Cerebellar cortex (tissue), 1 donor: ENCODE data around the gene CDH23.

Source experiments
- DNase-seq: peaks from one replicate; pipeline ENCODE4 v3.0.0-alpha.2; 2015; ENCODE audit warnings: low spot score

Gene CDH23

GRCh38 chr10:71538608-71539260 is 142.0 kb downstream of the CDH23 start:
- DNase-seq, result no peak

DNA sequence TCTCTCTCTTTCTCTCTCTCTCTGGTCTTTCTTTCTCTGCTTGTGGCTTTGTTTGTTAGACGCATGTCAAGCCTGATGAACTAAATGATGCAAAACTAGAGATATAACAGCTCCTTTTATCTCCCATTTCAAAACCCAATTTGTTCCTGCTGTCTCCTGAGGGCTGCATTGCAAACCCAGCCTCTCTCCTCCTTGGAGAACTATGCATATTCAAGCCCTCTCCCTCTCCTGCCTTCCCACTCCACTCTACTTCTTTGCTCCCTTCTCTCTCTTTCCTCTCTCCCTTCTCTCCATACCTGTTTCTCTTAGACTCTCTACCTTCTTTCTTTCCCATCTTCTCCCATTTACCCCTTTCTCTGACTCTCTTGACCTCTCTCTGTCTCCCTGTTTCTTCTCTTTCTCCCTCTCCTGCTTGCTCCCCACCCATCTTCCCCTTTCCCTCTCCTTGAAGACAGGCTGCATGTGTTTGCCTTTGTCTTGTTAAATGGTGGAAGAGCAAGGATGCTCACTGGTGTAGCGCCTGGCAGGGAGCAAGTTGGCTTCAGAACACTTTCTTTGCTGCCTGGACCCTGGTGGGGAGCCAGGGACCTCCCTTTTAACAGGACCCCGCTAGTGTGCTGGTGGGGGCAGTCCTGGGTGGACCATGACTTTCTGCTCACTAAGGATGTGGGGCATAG is 142.9 kb downstream of the CDH23 start:
- DNase-seq, result no peak

DNA sequence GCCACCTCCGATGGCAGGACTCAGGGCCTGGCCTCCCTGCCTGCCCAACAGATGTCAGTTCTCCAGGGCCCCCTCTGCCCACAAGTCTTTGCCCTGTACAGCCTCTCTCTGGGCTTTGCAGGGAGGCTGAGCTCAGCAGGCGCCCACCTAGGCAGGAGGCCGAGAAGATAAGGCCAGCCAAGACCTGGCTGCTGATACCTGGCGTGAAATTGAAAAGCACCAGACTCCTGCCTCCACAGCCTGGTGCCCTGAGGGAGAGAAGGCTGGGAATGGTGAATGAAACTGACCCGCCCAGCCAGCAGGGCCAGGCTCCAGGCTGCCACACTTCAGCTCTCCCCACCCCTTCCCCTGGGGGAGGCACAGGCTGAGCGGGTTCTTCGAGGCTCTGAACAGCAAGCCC is 145.8 kb downstream of the CDH23 start:
- DNase-seq, result peak; percentile 58

DNA sequence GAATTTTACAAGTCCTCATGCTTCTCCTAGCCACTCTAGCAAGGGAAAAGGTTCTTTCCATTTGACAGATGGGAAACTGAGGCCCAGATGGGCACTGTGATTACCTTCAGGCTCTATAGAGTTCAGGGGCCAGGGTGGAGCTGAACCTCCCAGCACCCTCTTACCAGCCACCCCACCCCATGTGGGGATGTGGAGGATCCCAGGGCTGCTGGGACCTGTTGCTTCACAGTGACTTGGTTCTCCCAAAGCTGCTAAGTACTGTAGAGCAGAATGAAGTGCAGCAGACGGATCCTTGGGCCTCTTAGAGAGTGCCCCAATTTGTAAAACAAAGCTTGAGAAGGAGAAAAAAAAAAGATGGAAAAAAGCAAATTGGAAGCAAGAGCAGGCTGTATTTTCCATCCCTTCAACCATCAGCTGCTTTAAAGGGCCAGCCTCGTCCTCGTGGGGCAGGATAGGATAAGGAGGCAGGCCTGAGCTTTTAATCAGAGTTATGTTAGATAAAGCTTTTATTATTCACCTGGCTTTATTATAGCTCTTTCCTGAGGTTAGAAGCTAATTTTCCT is 147.0 kb downstream of the CDH23 start:
- no peak for DNase-seq

- DNase-seq, result no peak
These were observed 148.3 kb downstream of the CDH23 start for GRCh38 chr10:71545001-71545400.

DNA sequence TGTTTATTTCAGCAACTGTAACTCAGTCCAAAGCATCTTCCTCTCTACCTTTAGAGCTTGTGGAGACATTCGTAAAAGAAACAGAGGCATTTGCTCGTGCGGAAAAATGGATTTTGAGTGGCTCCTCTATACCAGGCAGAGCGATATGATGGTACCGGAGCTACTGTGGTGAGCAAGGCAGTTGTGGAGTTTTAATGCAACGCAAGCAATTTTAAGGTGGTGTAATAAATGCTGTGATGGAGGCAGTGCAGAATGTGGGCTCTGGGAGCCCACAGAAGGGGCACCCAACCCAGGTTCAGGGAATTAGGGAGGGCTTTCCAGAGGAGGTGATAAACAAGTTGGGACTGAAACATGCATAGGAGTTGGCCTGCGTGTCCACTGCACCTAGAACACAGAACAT is 149.5 kb downstream of the CDH23 start:
- no peak for DNase-seq

- no peak for DNase-seq
These were observed 150.6 kb downstream of the CDH23 start for GRCh38 chr10:71547312-71547711.

DNA sequence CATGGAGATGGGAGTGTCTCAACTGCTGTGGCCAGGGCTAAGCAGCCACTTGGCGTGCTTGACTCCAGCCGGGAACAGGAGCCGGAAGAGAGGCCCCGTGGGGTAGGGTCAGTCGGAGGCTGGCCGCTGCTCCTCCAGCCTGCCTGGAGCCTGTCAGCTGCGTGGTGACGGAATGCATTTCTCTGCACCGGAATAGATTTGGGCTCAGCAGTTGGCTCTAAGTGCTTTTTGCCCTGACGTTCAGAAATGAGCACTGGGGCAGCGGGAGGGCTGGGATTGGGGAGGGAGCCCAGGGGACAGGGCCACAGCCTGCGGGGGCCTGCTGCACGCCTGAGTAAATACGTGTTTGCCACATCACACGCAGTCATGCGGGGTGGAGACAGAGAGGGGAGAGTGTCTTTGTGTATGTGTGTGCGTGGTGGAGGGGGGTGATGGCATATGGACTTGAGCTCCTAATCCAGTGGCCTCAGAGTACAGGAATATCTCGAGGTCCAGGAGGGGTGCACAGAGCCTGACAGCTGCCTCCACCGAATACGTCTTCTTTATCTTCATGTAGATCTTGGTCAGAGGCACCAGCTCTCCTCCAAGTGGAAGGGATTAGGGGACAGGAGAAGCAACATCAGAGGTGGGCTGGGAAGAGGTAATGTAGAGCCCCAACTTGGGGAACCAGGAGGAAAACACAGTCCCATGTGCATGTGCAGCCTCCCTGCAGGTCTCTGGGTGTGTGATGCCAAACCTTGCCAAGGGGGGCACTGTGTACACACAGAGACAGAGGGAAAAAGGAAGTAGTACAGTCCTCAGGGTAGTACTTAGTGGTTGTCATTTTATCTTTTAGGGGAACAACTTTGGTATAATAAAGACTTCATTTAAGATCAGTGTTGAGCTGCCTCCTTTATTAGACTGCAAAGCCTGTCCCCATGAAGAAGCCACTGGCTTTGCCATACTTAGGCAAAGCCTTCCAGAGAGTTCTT is 151.4 kb downstream of the CDH23 start:
- DNase-seq, result peak; percentile 41

- no peak for DNase-seq
These were observed 153.2 kb downstream of the CDH23 start for GRCh38 chr10:71549766-71550533.

- DNase-seq, result no peak
These were observed 153.9 kb downstream of the CDH23 start for GRCh38 chr10:71550628-71551027.

GRCh38 chr10:71551970-71552369 is 155.2 kb downstream of the CDH23 start:
- DNase-seq, result no peak

GRCh38 chr10:71553432-71553831 is 156.7 kb downstream of the CDH23 start:
- no peak for DNase-seq

GRCh38 chr10:71554671-71555070 is 158.0 kb downstream of the CDH23 start:
- no peak for DNase-seq

GRCh38 chr10:71555087-71555723 is 158.5 kb downstream of the CDH23 start:
- DNase-seq, result no peak

GRCh38 chr10:71555724-71556119 is 159.0 kb downstream of the CDH23 start:
- no peak for DNase-seq

DNA sequence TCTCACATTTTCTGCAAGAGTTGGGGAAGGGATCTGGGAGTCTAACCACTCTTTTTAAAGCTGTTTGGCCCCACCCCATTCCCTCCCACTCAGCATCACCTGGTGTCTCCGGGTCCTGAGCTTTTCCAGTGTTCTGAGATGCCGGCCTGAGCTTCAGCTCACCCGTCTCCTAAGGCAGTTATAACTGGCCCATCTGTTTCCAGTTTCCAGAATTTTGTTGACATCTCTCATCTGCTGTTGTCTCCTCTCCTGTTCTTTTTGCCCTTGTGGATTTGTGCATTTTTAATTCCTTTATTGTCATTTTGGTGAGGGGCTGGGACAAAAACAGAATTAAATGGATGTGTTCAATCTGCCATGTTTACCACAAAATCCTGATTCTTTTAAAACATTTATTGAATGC is 162.3 kb downstream of the CDH23 start:
- no peak for DNase-seq

GRCh38 chr10:71561003-71561574 is 164.4 kb downstream of the CDH23 start:
- DNase-seq, result no peak

- DNase-seq, result no peak
These were observed 165.5 kb downstream of the CDH23 start for GRCh38 chr10:71562181-71562580.

DNA sequence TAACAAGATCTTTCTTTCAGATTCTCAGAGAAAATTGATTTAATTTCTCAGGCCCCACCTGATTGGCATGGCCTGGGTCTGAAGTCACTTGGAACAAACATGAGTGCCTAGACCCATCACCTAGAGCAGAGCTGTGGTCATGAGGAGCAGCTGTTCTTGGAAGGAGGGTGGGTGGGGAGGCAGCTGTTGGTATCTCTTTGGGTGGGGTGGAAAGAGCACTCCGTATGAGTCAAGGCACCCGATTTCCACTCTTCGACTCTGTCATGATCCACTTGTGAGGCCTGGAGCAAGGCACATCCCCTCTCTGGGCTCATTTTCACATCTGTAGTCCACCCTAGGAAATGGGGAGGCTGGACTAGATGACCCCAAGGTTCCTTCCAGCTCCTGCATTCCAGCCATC is 166.2 kb downstream of the CDH23 start:
- no peak for DNase-seq

GRCh38 chr10:71564194-71564820 is 167.6 kb downstream of the CDH23 start:
- no peak for DNase-seq
